ENCODE data around the gene PCDHGB4. TPM values are rescaled to one million over a fixed set of nuclear protein-coding genes. Genes with fewer than 3 reads are reported as not detected.

PCDHGB4 gene
- total RNA-seq, 4 donors from 2014 or later = 5.2 to 8.9 (median 8.4) TPM

- intact Hi-C loops (cut with DNase I; ENCODE audit: low total_unique reads) = no loop called here
- no peak for TF ChIP-seq POLR2A (IDR thresholded peaks at IDR 0.05)
- TF ChIP-seq, protein P1, sequence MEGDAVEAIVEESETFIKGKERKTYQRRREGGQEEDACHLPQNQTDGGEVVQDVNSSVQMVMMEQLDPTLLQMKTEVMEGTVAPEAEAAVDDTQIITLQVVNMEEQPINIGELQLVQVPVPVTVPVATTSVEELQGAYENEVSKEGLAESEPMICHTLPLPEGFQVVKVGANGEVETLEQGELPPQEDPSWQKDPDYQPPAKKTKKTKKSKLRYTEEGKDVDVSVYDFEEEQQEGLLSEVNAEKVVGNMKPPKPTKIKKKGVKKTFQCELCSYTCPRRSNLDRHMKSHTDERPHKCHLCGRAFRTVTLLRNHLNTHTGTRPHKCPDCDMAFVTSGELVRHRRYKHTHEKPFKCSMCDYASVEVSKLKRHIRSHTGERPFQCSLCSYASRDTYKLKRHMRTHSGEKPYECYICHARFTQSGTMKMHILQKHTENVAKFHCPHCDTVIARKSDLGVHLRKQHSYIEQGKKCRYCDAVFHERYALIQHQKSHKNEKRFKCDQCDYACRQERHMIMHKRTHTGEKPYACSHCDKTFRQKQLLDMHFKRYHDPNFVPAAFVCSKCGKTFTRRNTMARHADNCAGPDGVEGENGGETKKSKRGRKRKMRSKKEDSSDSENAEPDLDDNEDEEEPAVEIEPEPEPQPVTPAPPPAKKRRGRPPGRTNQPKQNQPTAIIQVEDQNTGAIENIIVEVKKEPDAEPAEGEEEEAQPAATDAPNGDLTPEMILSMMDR (IDR thresholded peaks at IDR 0.05) = no peak
- no peak for DNase-seq (ENCODE audit: low spot score in 2 of 2)
- 91 to 96% methylated on average over 2 of the region's 2 CpGs for WGBS, 2 donors
- H3K4me3 ChIP-seq (ENCODE audit: low read depth, poor library complexity, severe bottlenecking) = no peak overlapping the region
Measured at GRCh38 chr5:141437221-141437620, 49.7 kb downstream of the PCDHGB4 start.

- TF ChIP-seq POLR2A (IDR thresholded peaks at IDR 0.05) = no peak
- TF ChIP-seq, protein P1 (IDR thresholded peaks at IDR 0.05) = no peak
- intact Hi-C loops (cut with DNase I; ENCODE audit: low total_unique reads) = no loop called here
- no peak overlapping the region for H3K4me3 ChIP-seq (ENCODE audit: low read depth, poor library complexity, severe bottlenecking)
- no peak for DNase-seq (ENCODE audit: low spot score in 2 of 2)
- WGBS, 2 donors = 69 to 72% methylated on average over 10 of the region's 10 CpGs
Measured at GRCh38 chr5:141439411-141440141, 52.1 kb downstream of the PCDHGB4 start.

Other genes starting within 250 kb of the PCDHGB4 start
- gene PCDHB6, start 237.6 kb upstream of the PCDHGB4 start, total RNA-seq = 1 to 10 TPM in 2 of 4 donors, under 1 TPM in 1, not detected in 1; 0.93 to 1.3 (median 1.3) TPM
- 1 to 10 TPM in 1 of 4 donors, under 1 TPM in 3; 0.49 to 1.1 (median 0.58) TPM for gene PCDHB7, start 215.1 kb upstream of the PCDHGB4 start, total RNA-seq
- 1 to 10 TPM in 2 of 4 donors, under 1 TPM in 2; 0.10 to 1.2 (median 0.76) TPM for gene PCDHB8, start 209.9 kb upstream of the PCDHGB4 start, total RNA-seq
- gene PCDHB16, start 205.3 kb upstream of the PCDHGB4 start, total RNA-seq = 1 to 10 TPM in 3 of 4 donors, under 1 TPM in 1; 0.55 to 3.2 (median 1.9) TPM
- gene PCDHB9, start 200.5 kb upstream of the PCDHGB4 start, total RNA-seq = 1 to 10 TPM in 2 of 4 donors, under 1 TPM in 2; 0.38 to 2.2 (median 1.2) TPM
- 1 to 10 TPM in 2 of 4 donors, under 1 TPM in 2; 0.19 to 1.5 (median 0.76) TPM for gene PCDHB10, start 195.3 kb upstream of the PCDHGB4 start, total RNA-seq
- gene PCDHB11, start 188.1 kb upstream of the PCDHGB4 start, total RNA-seq = 1 to 10 TPM in 3 of 4 donors, under 1 TPM in 1; 0.63 to 1.7 (median 1.4) TPM
- gene PCDHB12, start 179.0 kb upstream of the PCDHGB4 start, total RNA-seq = 1 to 10 TPM in 2 of 4 donors, under 1 TPM in 1, not detected in 1; 0.49 to 3.2 (median 2.3) TPM
- gene PCDHB13, start 173.8 kb upstream of the PCDHGB4 start, total RNA-seq = 1 to 10 TPM; 3.3 to 9.0 (median 5.0) TPM
- gene PCDHB14, start 164.4 kb upstream of the PCDHGB4 start, total RNA-seq = 1 to 10 TPM; 5.4 to 7.5 (median 6.2) TPM
- gene PCDHB15, start 142.3 kb upstream of the PCDHGB4 start, total RNA-seq = 1 to 10 TPM in 3 of 4 donors, under 1 TPM in 1; 0.46 to 2.0 (median 1.4) TPM
- gene SLC25A2, start 83.6 kb upstream of the PCDHGB4 start, total RNA-seq = 1 to 10 TPM in 1 of 4 donors, under 1 TPM in 2, not detected in 1; 0.66 to 5.0 (median 0.67) TPM
- 10 to 100 TPM; 46.9 to 76.0 (median 64.9) TPM for gene TAF7, start 66.9 kb upstream of the PCDHGB4 start, total RNA-seq
- under 1 TPM in 3 of 4 donors, not detected in 1; 0.52 to 0.54 (median 0.53) TPM for gene PCDHGA1, start 57.2 kb upstream of the PCDHGB4 start, total RNA-seq
- gene PCDHGA2, start 48.9 kb upstream of the PCDHGB4 start, total RNA-seq = 1 to 10 TPM; 1.4 to 5.3 (median 1.9) TPM
- gene PCDHGA3, start 43.9 kb upstream of the PCDHGB4 start, total RNA-seq = 1 to 10 TPM; 1.0 to 3.5 (median 2.9) TPM
- gene PCDHGB1, start 37.6 kb upstream of the PCDHGB4 start, total RNA-seq = 1 to 10 TPM in 3 of 4 donors, under 1 TPM in 1; 0.30 to 1.3 (median 1.1) TPM
- gene PCDHGA4, start 32.7 kb upstream of the PCDHGB4 start, total RNA-seq = 1 to 10 TPM in 3 of 4 donors, under 1 TPM in 1; 0.25 to 4.3 (median 2.4) TPM
- gene PCDHGB2, start 27.7 kb upstream of the PCDHGB4 start, total RNA-seq = 1 to 10 TPM; 2.1 to 4.0 (median 2.6) TPM
- gene PCDHGA5, start 23.5 kb upstream of the PCDHGB4 start, total RNA-seq = 1 to 10 TPM in 3 of 4 donors, under 1 TPM in 1; 0.51 to 3.4 (median 1.6) TPM
- 1 to 10 TPM; 3.0 to 7.9 (median 4.8) TPM for gene PCDHGB3, start 17.5 kb upstream of the PCDHGB4 start, total RNA-seq
- gene PCDHGA6, start 13.8 kb upstream of the PCDHGB4 start, total RNA-seq = 1 to 10 TPM; 2.5 to 3.7 (median 3.6) TPM
- 1 to 10 TPM; 2.2 to 2.5 (median 2.5) TPM for gene PCDHGA7, start 5.0 kb upstream of the PCDHGB4 start, total RNA-seq
- 1 to 10 TPM in 3 of 4 donors, under 1 TPM in 1; 0.97 to 2.2 (median 1.6) TPM for gene PCDHGA8, start 4.9 kb downstream of the PCDHGB4 start, total RNA-seq
- gene PCDHGB5, start 10.2 kb downstream of the PCDHGB4 start, total RNA-seq = 10 to 100 TPM; 12.3 to 17.6 (median 14.6) TPM
- gene PCDHGA9, start 15.1 kb downstream of the PCDHGB4 start, total RNA-seq = 1 to 10 TPM; 5.6 to 8.2 (median 6.3) TPM
- gene PCDHGB6, start 20.3 kb downstream of the PCDHGB4 start, total RNA-seq = 1 to 10 TPM; 4.4 to 7.4 (median 6.6) TPM
- 10 to 100 TPM in 1 of 4 donors, 1 to 10 TPM in 3; 6.8 to 11.7 (median 8.3) TPM for gene PCDHGA10, start 25.3 kb downstream of the PCDHGB4 start, total RNA-seq
- gene PCDHGB7, start 30.0 kb downstream of the PCDHGB4 start, total RNA-seq = 10 to 100 TPM in 2 of 4 donors, 1 to 10 TPM in 2; 8.0 to 11.3 (median 10.1) TPM
- 1 to 10 TPM; 3.2 to 6.9 (median 3.7) TPM for gene PCDHGA11, start 33.4 kb downstream of the PCDHGB4 start, total RNA-seq
- gene PCDHGA12, start 42.8 kb downstream of the PCDHGB4 start, total RNA-seq = 1 to 10 TPM; 3.4 to 9.1 (median 6.3) TPM
- 10 to 100 TPM; 45.5 to 80.8 (median 49.7) TPM for gene PCDHGC3, start 88.3 kb downstream of the PCDHGB4 start, total RNA-seq
- 10 to 100 TPM in 1 of 4 donors, 1 to 10 TPM in 3; 1.2 to 34.5 (median 2.2) TPM for gene PCDHGC4, start 97.3 kb downstream of the PCDHGB4 start, total RNA-seq
- 1 to 10 TPM; 1.1 to 1.7 (median 1.7) TPM for gene PCDHGC5, start 101.4 kb downstream of the PCDHGB4 start, total RNA-seq
- gene DIAPH1, start 231.3 kb downstream of the PCDHGB4 start, total RNA-seq = 100 to 1,000 TPM in 1 of 4 donors, 10 to 100 TPM in 3; 64.9 to 101 (median 88.7) TPM
- 10 to 100 TPM; 49.4 to 66.4 (median 52.7) TPM for gene HDAC3, start 249.2 kb downstream of the PCDHGB4 start, total RNA-seq
- 10 to 100 TPM in 2 of 4 donors, 1 to 10 TPM in 2; 5.9 to 11.4 (median 9.0) TPM for gene RELL2, start 249.3 kb downstream of the PCDHGB4 start, total RNA-seq